ENCODE measurements around the gene CLIP1. TPM values are rescaled to one million over a fixed set of nuclear protein-coding genes. Genes with fewer than 3 reads are reported as not detected.

The CLIP1 gene
- polyA plus RNA-seq, 3 donors = 6.7 to 50.9 (median 12.9) TPM

DNA sequence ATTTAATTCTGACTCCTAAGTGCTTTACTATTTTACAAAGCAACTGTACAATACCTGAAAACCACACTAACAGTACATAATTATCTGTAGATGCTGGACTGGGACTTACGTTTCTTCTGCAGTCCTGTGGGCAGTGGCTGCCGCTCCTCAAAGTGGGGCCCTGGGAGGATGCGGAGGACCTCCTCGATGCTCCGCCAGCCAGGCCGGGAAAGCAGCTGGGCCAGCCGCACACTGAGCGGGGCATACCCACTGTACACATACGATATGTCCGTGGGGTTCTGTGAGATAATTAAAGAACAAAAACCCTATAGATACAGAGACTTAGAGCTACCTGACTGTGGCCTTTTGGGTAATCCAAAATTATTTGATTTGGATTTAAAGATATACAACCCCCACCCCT lies 189.8 kb downstream of the CLIP1 start:
- H3K4me1 Mint-ChIP-seq = peaks cover 5% of the 10 kb centered on the region
- no peaks in the 10 kb centered on the region for H3K4me1 ChIP-seq (ENCODE audit: control insufficient read depth in 1 of 2, insufficient read depth in 2 of 2, low read length in 2 of 2)
- no peak overlapping the region for H3K4me2 ChIP-seq (replicated peaks; ENCODE audit: extremely low read depth, low read length, poor library complexity, severe bottlenecking)
- no peak overlapping the region for H3K27ac Mint-ChIP-seq
- H3K27me3 ChIP-seq (ENCODE audit: control insufficient read depth in 2 of 2, insufficient read depth in 2 of 2, low read length in 2 of 2) = no peaks in the 10 kb centered on the region
- no peak overlapping the region for H3K4me3 ChIP-seq (replicated peaks in 1 of 3; ENCODE audit: low read depth in 2 of 3, low read length in 3 of 3)
- intact Hi-C loops (cut with micrococcal nuclease) = no loop called here
- peaks cover 68 to 87% of the 10 kb centered on the region in 2 donors for H3K36me3 ChIP-seq (replicated peaks in 1 of 2; ENCODE audit: control insufficient read depth in 1 of 2, insufficient read depth in 2 of 2, low read length in 2 of 2)
- no peaks in the 10 kb centered on the region for H3K79me2 ChIP-seq (ENCODE audit: insufficient read depth, low read length)
- H3K4me3 Mint-ChIP-seq = no peak overlapping the region
- no peak for DNase-seq
- H4K20me1 ChIP-seq (ENCODE audit: insufficient read depth, low read length) = no peaks in the 10 kb centered on the region
- no peaks in the 10 kb centered on the region for H3K9me3 ChIP-seq (replicated peaks in 1 of 2; ENCODE audit: control insufficient read depth in 1 of 2, insufficient read depth in 1 of 2, low read length in 2 of 2)
- H3K27me3 Mint-ChIP-seq (ENCODE audit: low read depth in 3 of 3) = peaks cover 0 to 3% (median 0%) of the 10 kb centered on the region in 3 donors
- H3K27ac ChIP-seq (ENCODE audit: low read depth in 1 of 2, low read length in 2 of 2) = no peak overlapping the region
- H3K9ac ChIP-seq (ENCODE audit: insufficient read depth, low read length, poor library complexity, severe bottlenecking) = no peak overlapping the region
- TF ChIP-seq, protein P1, sequence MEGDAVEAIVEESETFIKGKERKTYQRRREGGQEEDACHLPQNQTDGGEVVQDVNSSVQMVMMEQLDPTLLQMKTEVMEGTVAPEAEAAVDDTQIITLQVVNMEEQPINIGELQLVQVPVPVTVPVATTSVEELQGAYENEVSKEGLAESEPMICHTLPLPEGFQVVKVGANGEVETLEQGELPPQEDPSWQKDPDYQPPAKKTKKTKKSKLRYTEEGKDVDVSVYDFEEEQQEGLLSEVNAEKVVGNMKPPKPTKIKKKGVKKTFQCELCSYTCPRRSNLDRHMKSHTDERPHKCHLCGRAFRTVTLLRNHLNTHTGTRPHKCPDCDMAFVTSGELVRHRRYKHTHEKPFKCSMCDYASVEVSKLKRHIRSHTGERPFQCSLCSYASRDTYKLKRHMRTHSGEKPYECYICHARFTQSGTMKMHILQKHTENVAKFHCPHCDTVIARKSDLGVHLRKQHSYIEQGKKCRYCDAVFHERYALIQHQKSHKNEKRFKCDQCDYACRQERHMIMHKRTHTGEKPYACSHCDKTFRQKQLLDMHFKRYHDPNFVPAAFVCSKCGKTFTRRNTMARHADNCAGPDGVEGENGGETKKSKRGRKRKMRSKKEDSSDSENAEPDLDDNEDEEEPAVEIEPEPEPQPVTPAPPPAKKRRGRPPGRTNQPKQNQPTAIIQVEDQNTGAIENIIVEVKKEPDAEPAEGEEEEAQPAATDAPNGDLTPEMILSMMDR (IDR thresholded peaks at IDR 0.05) = no peak
- H2AFZ ChIP-seq (ENCODE audit: insufficient read depth, low read depth, low read length, poor library complexity, severe bottlenecking) = no peak overlapping the region
- 98% methylated on average over 6 of the region's 10 CpGs for WGBS (ENCODE audit: insufficient coverage)
- peaks cover 72 to 81% of the 10 kb centered on the region in 2 donors for H3K36me3 Mint-ChIP-seq
- H3K9me3 Mint-ChIP-seq = no peaks in the 10 kb centered on the region

GRCh38 chr12:122230798-122231197 lies 191.7 kb downstream of the CLIP1 start:
- Mint-ChIP-seq H3K27me3 (ENCODE audit: low read depth in 3 of 3) (peaks cover 0 to 3% (median 0%) of the 10 kb centered on the region in 3 donors), H3K4me3 (no peak overlapping the region), H3K27ac (no peak overlapping the region), H3K36me3 (peaks cover 68 to 76% of the 10 kb centered on the region in 2 donors), H3K9me3 (no peaks in the 10 kb centered on the region), H3K4me1 (peaks cover 13% of the 10 kb centered on the region)
- Histone ChIP-seq H2AFZ (ENCODE audit: insufficient read depth, low read depth, low read length, poor library complexity, severe bottlenecking) (no peak overlapping the region), H3K4me1 (ENCODE audit: control insufficient read depth in 1 of 2, insufficient read depth in 2 of 2, low read length in 2 of 2) (peaks cover 8 to 11% of the 10 kb centered on the region in 2 donors), H3K4me3 (replicated peaks in 1 of 3; ENCODE audit: low read depth in 2 of 3, low read length in 3 of 3) (no peak overlapping the region), H3K36me3 (replicated peaks in 1 of 2; ENCODE audit: control insufficient read depth in 1 of 2, insufficient read depth in 2 of 2, low read length in 2 of 2) (peaks cover 57 to 69% of the 10 kb centered on the region in 2 donors), H4K20me1 (ENCODE audit: insufficient read depth, low read length) (peaks cover 9% of the 10 kb centered on the region), H3K27ac (ENCODE audit: low read depth in 1 of 2, low read length in 2 of 2) (no peak overlapping the region), H3K9me3 (replicated peaks in 1 of 2; ENCODE audit: control insufficient read depth in 1 of 2, insufficient read depth in 1 of 2, low read length in 2 of 2) (no peaks in the 10 kb centered on the region), H3K27me3 (ENCODE audit: control insufficient read depth in 2 of 2, insufficient read depth in 2 of 2, low read length in 2 of 2) (no peaks in the 10 kb centered on the region), H3K79me2 (ENCODE audit: insufficient read depth, low read length) (no peaks in the 10 kb centered on the region), H3K4me2 (replicated peaks; ENCODE audit: extremely low read depth, low read length, poor library complexity, severe bottlenecking) (no peak overlapping the region), H3K9ac (ENCODE audit: insufficient read depth, low read length, poor library complexity, severe bottlenecking) (no peak overlapping the region)
- WGBS (ENCODE audit: insufficient coverage) = 68% methylated on average over 4 of the region's 6 CpGs
- TF ChIP-seq, protein P1 (IDR thresholded peaks at IDR 0.05) = no peak
- intact Hi-C loops (cut with micrococcal nuclease) = no loop called here
- no peak for DNase-seq
